ENCODE data around the gene THTPA. TPM values are rescaled to one million over a fixed set of nuclear protein-coding genes. Genes with fewer than 3 reads are reported as not detected.

THTPA gene
- total and polyA plus RNA-seq, 2 of the 13 experiments (the other 11 are each of a cell fraction or from before 2014, with no cell fraction given): 7.4 to 8.7 TPM

DNA sequence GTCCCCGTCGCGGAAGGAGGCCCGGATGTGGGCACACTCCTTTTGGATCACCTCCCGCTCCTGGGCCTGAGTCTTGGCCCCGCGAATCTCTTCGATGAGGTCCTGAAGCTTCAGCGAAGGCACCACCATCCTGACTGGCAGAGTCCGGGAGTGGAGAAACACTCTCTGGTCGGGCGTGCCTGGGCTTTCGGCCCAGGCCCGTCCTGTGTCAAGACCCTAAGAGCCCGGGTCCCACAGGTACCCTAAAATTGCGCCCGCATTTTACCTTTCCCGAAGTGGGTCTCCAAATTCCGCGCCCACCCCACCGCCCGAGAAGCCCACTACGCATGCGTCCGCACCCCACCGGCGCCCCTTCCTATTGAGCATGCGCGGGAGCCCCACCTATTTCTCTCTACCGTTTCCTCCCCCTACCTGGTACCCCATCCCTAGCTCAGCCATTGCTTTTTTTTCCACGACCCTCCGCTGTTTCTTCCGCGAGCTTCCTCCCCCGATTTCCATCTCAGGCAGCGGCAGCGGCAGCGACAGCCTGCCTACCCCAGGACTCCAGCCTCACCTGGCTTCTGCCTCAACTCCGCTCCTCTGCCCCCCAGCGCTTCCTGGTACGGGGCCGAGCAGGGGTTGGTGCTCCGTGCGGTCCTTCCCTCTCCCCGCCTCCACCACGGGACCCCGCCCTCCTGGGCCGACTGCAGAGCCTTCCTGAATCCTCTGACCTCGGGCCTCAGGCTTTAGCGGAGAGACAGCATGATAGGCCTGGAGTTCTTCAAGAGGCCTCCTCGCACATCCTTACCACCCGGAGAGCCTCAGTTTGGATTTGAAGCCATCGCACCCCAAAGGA lies 11.3 kb downstream of the THTPA start, which contains the start of gene AP1G2 (continued):
- TF ChIP-seq, protein P1, sequence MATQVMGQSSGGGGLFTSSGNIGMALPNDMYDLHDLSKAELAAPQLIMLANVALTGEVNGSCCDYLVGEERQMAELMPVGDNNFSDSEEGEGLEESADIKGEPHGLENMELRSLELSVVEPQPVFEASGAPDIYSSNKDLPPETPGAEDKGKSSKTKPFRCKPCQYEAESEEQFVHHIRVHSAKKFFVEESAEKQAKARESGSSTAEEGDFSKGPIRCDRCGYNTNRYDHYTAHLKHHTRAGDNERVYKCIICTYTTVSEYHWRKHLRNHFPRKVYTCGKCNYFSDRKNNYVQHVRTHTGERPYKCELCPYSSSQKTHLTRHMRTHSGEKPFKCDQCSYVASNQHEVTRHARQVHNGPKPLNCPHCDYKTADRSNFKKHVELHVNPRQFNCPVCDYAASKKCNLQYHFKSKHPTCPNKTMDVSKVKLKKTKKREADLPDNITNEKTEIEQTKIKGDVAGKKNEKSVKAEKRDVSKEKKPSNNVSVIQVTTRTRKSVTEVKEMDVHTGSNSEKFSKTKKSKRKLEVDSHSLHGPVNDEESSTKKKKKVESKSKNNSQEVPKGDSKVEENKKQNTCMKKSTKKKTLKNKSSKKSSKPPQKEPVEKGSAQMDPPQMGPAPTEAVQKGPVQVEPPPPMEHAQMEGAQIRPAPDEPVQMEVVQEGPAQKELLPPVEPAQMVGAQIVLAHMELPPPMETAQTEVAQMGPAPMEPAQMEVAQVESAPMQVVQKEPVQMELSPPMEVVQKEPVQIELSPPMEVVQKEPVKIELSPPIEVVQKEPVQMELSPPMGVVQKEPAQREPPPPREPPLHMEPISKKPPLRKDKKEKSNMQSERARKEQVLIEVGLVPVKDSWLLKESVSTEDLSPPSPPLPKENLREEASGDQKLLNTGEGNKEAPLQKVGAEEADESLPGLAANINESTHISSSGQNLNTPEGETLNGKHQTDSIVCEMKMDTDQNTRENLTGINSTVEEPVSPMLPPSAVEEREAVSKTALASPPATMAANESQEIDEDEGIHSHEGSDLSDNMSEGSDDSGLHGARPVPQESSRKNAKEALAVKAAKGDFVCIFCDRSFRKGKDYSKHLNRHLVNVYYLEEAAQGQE (IDR thresholded peaks at IDR 0.05; ENCODE audit: borderline replicate concordance in 1 of 2, low read depth in 1 of 2, low read length in 2 of 2): no peak; a peak in 1 of 4 replicates
- TF ChIP-seq ZFP36L1 (CRISPR knock-in tag; IDR thresholded peaks at IDR 0.05) (peak; percentile 98), XRCC5 (optimal IDR thresholded peaks at IDR 0.05; ENCODE audit: low read length) (peak; percentile 93), ZNF629 (CRISPR knock-in tag; conservative IDR thresholded peaks at IDR 0.05) (peak; percentile 12; the same call in 1 of the 2 replicates), KAT7 (CRISPR knock-in tag; IDR thresholded peaks at IDR 0.05; ENCODE audit: borderline replicate concordance) (peak; percentile 84), YEATS4 (CRISPR knock-in tag; IDR thresholded peaks at IDR 0.05; ENCODE audit: borderline replicate concordance) (peak; percentile 74), MED1 (CRISPR knock-in tag; IDR thresholded peaks at IDR 0.05) (peak; percentile 86), RBM39 (IDR thresholded peaks at IDR 0.05; ENCODE audit: low read depth, low read length, poor library complexity, severe bottlenecking) (peak; percentile 98), BRD4 (CRISPR knock-in tag; IDR thresholded peaks at IDR 0.05) (peak; percentile 71), ZNF773 (CRISPR knock-in tag; IDR thresholded peaks at IDR 0.05; ENCODE audit: borderline replicate concordance) (no peak; the same call in 1 of the 2 replicates), ZNF382 (CRISPR knock-in tag; IDR thresholded peaks at IDR 0.05; ENCODE audit: borderline replicate concordance) (no peak), ZNF777 (CRISPR knock-in tag; IDR thresholded peaks at IDR 0.05) (peak; percentile 45; the same call in 1 of the 2 replicates)
- TF ChIP-seq, protein P2, sequence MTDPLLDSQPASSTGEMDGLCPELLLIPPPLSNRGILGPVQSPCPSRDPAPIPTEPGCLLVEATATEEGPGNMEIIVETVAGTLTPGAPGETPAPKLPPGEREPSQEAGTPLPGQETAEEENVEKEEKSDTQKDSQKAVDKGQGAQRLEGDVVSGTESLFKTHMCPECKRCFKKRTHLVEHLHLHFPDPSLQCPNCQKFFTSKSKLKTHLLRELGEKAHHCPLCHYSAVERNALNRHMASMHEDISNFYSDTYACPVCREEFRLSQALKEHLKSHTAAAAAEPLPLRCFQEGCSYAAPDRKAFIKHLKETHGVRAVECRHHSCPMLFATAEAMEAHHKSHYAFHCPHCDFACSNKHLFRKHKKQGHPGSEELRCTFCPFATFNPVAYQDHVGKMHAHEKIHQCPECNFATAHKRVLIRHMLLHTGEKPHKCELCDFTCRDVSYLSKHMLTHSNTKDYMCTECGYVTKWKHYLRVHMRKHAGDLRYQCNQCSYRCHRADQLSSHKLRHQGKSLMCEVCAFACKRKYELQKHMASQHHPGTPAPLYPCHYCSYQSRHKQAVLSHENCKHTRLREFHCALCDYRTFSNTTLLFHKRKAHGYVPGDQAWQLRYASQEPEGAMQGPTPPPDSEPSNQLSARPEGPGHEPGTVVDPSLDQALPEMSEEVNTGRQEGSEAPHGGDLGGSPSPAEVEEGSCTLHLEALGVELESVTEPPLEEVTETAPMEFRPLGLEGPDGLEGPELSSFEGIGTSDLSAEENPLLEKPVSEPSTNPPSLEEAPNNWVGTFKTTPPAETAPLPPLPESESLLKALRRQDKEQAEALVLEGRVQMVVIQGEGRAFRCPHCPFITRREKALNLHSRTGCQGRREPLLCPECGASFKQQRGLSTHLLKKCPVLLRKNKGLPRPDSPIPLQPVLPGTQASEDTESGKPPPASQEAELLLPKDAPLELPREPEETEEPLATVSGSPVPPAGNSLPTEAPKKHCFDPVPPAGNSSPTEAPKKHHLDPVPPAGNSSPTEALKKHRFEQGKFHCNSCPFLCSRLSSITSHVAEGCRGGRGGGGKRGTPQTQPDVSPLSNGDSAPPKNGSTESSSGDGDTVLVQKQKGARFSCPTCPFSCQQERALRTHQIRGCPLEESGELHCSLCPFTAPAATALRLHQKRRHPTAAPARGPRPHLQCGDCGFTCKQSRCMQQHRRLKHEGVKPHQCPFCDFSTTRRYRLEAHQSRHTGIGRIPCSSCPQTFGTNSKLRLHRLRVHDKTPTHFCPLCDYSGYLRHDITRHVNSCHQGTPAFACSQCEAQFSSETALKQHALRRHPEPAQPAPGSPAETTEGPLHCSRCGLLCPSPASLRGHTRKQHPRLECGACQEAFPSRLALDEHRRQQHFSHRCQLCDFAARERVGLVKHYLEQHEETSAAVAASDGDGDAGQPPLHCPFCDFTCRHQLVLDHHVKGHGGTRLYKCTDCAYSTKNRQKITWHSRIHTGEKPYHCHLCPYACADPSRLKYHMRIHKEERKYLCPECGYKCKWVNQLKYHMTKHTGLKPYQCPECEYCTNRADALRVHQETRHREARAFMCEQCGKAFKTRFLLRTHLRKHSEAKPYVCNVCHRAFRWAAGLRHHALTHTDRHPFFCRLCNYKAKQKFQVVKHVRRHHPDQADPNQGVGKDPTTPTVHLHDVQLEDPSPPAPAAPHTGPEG (CRISPR knock-in tag; IDR thresholded peaks at IDR 0.05): no peak
- TF ChIP-seq, protein P3, sequence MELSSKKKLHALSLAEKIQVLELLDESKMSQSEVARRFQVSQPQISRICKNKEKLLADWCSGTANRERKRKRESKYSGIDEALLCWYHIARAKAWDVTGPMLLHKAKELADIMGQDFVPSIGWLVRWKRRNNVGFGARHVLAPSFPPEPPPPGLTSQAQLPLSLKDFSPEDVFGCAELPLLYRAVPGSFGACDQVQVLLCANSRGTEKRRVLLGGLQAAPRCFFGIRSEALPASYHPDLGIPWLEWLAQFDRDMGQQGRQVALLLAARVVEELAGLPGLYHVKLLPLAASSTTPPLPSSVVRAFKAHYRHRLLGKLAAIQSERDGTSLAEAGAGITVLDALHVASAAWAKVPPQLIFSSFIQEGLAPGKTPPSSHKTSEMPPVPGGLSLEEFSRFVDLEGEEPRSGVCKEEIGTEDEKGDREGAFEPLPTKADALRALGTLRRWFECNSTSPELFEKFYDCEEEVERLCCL (CRISPR knock-in tag; IDR thresholded peaks at IDR 0.05; ENCODE audit: borderline replicate concordance): no peak
- TF ChIP-seq, protein P4, sequence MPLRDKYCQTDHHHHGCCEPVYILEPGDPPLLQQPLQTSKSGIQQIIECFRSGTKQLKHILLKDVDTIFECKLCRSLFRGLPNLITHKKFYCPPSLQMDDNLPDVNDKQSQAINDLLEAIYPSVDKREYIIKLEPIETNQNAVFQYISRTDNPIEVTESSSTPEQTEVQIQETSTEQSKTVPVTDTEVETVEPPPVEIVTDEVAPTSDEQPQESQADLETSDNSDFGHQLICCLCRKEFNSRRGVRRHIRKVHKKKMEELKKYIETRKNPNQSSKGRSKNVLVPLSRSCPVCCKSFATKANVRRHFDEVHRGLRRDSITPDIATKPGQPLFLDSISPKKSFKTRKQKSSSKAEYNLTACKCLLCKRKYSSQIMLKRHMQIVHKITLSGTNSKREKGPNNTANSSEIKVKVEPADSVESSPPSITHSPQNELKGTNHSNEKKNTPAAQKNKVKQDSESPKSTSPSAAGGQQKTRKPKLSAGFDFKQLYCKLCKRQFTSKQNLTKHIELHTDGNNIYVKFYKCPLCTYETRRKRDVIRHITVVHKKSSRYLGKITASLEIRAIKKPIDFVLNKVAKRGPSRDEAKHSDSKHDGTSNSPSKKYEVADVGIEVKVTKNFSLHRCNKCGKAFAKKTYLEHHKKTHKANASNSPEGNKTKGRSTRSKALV (CRISPR knock-in tag; IDR thresholded peaks at IDR 0.05): no peak; the same call in 1 of the 2 replicates

Measured in HepG2 (cell line).